ENCODE results near the gene CCDC110. TPM values are rescaled to one million over a fixed set of nuclear protein-coding genes. Genes with fewer than 3 reads are reported as not detected.

CCDC110 gene
- total and polyA plus RNA-seq, 9 of the 15 experiments (the other 6 are each of a cell fraction or from before 2014, with no cell fraction given) = 0.04 to 0.35 (median 0.07) TPM; not detected in 4

DNA sequence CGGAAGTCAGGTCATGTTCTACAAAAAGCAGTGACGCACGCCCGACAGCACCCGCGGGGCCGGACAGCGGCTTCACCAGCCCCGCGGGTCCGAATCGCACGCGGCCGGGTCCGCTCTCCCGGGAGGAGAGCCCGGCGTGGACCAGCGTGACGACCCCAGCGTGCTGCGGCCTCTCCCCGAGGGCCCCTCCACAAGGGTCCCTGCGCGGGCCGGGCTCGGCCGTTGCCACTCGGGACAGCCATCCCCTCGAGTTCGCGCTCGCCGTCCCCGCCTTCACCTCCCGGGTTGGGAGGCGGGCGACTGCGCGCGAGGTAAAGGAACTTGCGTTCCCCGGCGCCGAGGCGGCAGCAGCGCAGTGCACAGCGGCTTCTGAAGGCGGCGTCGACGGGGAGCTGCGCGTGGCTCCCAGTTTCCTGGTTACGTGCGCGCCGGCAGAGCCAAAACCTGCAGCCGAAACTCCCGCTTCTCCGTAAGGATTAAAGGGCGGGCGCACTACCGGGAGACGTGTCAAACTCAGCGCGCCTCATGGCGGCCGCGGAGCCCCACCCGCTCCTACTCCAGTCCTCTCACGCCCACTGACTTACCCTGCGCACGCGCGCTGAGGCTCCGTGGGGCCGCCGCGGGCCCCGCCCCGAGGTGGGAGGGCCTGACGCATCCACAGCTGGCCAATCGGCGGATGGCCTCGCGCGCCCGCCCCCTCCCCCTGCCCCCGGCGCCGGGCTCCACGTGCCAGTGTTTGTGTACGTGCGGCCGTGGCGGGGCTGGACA, 75.4 kb downstream of the CCDC110 start (continued):
- no peak for TF ChIP-seq ZNF253 (CRISPR knock-in tag; conservative IDR thresholded peaks at IDR 0.05)
- TF ChIP-seq, protein P1, sequence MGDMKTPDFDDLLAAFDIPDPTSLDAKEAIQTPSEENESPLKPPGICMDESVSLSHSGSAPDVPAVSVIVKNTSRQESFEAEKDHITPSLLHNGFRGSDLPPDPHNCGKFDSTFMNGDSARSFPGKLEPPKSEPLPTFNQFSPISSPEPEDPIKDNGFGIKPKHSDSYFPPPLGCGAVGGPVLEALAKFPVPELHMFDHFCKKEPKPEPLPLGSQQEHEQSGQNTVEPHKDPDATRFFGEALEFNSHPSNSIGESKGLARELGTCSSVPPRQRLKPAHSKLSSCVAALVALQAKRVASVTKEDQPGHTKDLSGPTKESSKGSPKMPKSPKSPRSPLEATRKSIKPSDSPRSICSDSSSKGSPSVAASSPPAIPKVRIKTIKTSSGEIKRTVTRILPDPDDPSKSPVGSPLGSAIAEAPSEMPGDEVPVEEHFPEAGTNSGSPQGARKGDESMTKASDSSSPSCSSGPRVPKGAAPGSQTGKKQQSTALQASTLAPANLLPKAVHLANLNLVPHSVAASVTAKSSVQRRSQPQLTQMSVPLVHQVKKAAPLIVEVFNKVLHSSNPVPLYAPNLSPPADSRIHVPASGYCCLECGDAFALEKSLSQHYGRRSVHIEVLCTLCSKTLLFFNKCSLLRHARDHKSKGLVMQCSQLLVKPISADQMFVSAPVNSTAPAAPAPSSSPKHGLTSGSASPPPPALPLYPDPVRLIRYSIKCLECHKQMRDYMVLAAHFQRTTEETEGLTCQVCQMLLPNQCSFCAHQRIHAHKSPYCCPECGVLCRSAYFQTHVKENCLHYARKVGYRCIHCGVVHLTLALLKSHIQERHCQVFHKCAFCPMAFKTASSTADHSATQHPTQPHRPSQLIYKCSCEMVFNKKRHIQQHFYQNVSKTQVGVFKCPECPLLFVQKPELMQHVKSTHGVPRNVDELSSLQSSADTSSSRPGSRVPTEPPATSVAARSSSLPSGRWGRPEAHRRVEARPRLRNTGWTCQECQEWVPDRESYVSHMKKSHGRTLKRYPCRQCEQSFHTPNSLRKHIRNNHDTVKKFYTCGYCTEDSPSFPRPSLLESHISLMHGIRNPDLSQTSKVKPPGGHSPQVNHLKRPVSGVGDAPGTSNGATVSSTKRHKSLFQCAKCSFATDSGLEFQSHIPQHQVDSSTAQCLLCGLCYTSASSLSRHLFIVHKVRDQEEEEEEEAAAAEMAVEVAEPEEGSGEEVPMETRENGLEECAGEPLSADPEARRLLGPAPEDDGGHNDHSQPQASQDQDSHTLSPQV (IDR thresholded peaks at IDR 0.05) = peak; percentile 80
- TF ChIP-seq, protein P2, sequence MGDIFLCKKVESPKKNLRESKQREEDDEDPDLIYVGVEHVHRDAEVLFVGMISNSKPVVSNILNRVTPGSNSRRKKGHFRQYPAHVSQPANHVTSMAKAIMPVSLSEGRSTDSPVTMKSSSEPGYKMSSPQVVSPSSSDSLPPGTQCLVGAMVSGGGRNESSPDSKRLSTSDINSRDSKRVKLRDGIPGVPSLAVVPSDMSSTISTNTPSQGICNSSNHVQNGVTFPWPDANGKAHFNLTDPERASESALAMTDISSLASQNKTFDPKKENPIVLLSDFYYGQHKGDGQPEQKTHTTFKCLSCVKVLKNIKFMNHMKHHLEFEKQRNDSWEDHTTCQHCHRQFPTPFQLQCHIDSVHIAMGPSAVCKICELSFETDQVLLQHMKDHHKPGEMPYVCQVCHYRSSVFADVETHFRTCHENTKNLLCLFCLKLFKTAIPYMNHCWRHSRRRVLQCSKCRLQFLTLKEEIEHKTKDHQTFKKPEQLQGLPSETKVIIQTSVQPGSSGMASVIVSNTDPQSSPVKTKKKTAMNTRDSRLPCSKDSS (IDR thresholded peaks at IDR 0.05; ENCODE audit: low read depth, partially characterized antibody) = no peak
- TF ChIP-seq, protein P3, sequence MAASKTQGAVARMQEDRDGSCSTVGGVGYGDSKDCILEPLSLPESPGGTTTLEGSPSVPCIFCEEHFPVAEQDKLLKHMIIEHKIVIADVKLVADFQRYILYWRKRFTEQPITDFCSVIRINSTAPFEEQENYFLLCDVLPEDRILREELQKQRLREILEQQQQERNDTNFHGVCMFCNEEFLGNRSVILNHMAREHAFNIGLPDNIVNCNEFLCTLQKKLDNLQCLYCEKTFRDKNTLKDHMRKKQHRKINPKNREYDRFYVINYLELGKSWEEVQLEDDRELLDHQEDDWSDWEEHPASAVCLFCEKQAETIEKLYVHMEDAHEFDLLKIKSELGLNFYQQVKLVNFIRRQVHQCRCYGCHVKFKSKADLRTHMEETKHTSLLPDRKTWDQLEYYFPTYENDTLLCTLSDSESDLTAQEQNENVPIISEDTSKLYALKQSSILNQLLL (CRISPR knock-in tag; IDR thresholded peaks at IDR 0.05; ENCODE audit: borderline replicate concordance) = no peak

Data from K562 (cell line).